Subcutaneous abdominal adipose tissue (tissue), 5 donors: ENCODE data around the gene PSTK.

Experiments
- H3K27ac ChIP-seq: one replicate; pipeline ENCODE4 v1.7.0; 2013; ENCODE audit warnings: low read depth, mild to moderate bottlenecking, inconsistent platforms, low read length, moderate library complexity
- H3K27me3 ChIP-seq, 5 donors: one replicate each; pipeline ENCODE4 v1.7.0; 2013; ENCODE audit warnings: low read length in 5 of 5, inconsistent platforms in 1 of 5; ENCODE audit not compliant: control insufficient read depth in 5 of 5, insufficient read depth in 4 of 5
- H3K36me3 ChIP-seq, 5 donors: one replicate each; pipeline ENCODE4 v1.7.0; 2013; ENCODE audit warnings: low read length in 5 of 5; ENCODE audit not compliant: control insufficient read depth in 5 of 5, insufficient read depth in 5 of 5
- H3K4me1 ChIP-seq, 5 donors: one replicate each; pipeline ENCODE4 v1.7.0; 2013; ENCODE audit warnings: low read length in 5 of 5, mild to moderate bottlenecking in 3 of 5, moderate library complexity in 1 of 5; ENCODE audit not compliant: control insufficient read depth in 5 of 5, insufficient read depth in 5 of 5
- H3K4me3 ChIP-seq, 5 donors: one replicate each; pipeline ENCODE4 v1.7.0; 2013; ENCODE audit warnings: low read length in 5 of 5, low read depth in 1 of 5
- H3K9ac ChIP-seq, 5 donors: one replicate each; pipeline ENCODE4 v1.7.0; 2013; ENCODE audit warnings: low read length in 5 of 5, mild to moderate bottlenecking in 4 of 5, moderate library complexity in 3 of 5
- H3K9me3 ChIP-seq, 5 donors: one replicate each; pipeline ENCODE4 v1.7.0; 2013; ENCODE audit warnings: low read length in 5 of 5; ENCODE audit not compliant: control insufficient read depth in 5 of 5
- donor health status: healthy.
- donor health status: healthy.
- donor health status: healthy.
- donor health status: healthy.
- donor health status: healthy.

The PSTK gene

DNA sequence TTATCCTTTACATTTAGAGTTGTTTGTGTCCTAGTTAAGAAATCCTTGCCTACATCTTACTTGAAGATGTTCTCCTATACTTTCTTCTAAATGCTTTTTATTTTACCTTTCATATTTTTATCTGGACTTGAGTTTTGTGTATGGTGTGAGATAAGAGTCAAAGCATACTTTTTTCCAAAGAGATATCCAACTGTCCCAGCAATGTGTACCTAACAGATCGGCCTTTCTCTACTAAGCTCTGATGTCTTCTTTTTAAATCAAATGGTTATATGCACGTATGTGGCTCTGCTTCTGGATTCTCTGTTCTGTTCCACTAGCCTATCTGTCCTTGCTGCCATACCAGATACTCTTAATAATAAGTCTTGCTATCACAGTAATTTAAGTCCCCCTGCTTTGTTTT, 21.2 kb downstream of the PSTK start:
- H3K27me3 ChIP-seq, result no peaks in the 10 kb centered on the region
- H3K4me1 ChIP-seq, result peaks cover 0 to 5% (median under 1%) of the 10 kb centered on the region in 5 donors
- no peak overlapping the region for H3K9ac ChIP-seq
- H3K4me3 ChIP-seq, result no peak overlapping the region
- H3K27ac ChIP-seq, result no peak overlapping the region
- peaks cover 9 to 17% (median 10%) of the 10 kb centered on the region in 5 donors for H3K36me3 ChIP-seq
- H3K9me3 ChIP-seq, result no peaks in the 10 kb centered on the region

DNA sequence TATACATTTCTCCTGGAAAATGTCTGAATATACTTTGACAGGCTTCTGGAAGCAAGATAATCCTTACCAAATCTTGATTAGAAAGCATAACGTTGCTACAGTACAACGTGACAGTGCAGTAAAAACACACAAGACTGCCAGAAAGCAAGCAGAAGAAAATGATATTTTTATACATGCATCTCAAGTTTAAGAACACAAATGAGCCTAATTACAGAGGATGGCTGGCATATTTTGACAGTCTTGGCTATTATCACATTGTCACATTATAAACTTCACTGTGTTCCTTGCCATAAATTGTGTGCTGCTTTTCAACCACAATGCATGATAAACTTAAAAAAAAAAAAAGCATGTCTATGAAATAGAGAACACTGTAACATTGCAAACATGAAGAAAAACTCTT, 24.1 kb downstream of the PSTK start:
- no peaks in the 10 kb centered on the region for H3K36me3 ChIP-seq
- H3K27ac ChIP-seq, result no peak overlapping the region
- no peaks in the 10 kb centered on the region for H3K9me3 ChIP-seq
- H3K4me3 ChIP-seq, result no peak overlapping the region
- no peaks in the 10 kb centered on the region for H3K27me3 ChIP-seq
- H3K4me1 ChIP-seq, result peaks cover 5 to 24% (median 23%) of the 10 kb centered on the region in 5 donors
- H3K9ac ChIP-seq, result no peak overlapping the region

DNA sequence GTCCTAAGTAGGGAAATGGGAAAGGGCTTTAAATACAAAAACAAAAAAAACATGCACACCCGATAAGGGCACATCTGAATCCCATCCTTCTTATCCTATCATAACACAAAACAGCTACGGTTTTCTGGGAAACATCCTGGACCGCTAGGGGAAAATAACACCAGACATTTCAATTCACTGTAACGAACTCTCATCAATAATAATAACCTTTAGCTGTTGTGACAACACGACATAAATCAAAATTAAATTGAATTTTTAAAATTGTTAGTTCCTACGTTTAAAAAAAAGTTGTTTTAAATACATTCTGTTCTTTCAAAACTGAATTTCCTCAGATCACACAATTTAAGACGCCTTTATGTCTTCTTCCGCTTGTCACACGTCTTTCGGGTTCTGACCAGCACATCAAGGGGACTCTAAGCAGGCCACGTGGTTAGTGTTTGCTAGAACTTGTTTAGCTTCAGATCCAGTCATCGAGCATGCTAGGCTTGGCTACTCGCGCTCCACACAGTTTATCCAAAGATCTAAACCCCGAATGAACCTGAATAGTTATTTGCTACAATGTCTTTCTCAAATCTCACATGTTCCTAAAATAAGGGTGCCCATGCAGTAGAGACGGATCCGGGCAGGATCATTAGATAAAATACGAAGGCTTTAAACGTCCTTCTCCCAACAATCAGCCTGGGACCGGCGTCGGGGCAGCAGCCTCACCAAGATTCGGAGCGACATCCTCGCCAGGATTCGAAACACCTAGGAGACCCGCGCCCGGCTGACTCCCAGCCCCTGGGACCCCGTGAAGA, 27.6 kb downstream of the PSTK start:
- H3K9me3 ChIP-seq, result no peaks in the 10 kb centered on the region
- H3K9ac ChIP-seq, result peak overlapping the region; percentile 39 to 99 (median 94)

DNA sequence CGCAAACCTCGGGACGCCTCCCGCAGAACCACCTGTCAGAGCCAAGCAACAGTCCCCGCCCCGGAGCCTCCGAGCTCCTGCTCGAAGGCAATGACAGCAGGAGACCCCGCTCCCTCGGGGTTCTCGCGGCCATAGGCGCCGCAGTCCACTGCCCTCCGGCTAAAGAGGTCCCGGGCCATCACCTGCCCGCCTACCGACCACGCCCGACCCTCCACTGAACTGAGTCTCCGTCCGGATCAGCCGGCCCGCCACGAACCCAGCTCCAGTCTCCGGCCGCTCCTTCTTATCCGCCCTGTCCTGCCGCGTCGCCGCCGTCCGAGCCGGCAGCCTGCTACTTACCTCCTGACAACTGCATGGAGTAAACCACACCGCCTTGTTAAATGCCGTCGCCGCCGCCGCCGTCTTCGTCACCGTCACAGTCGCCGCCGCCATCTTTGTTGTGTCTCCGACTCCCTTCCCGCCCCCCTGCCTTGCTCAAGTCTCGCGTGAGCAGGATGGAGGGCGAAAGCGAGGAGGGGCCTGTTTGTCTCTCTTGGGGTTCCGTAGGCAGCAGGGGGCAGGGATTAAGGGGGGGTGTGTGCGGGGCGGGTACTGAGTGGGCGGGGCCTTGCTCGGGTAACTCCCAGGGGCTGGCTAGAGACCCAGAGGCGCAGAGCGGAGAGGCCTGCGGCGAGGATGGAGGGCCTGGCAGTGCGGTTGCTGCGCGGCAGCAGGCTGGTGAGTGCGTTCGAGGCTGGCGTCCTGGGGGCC, 28.3 kb downstream of the PSTK start, which contains the start of the genes ACADSB and IKZF5:
Gene ACADSB, plus strand, starts transcription at position 652 of the 750 bp plus-strand sequence. Its CDS starts 24 bp downstream, at position 676.
Gene IKZF5, minus strand, starts transcription at position 441 of the 750 bp plus-strand sequence. CDS start 10,170 bp downstream, outside the sequence.
- Histone ChIP-seq H3K27ac (peak within 1 kb of the TSS; percentile 97), H3K4me1 (peaks cover 5 to 35% (median 28%) of the 10 kb centered on the region in 5 donors), H3K36me3 (no peaks in the 10 kb centered on the region), H3K4me3 (peak within 1 kb of the TSS; percentile 89 to 97 (median 95)), H3K9me3 (no peaks in the 10 kb centered on the region), H3K27me3 (no peaks in the 10 kb centered on the region), H3K9ac (peak within 1 kb of the TSS; percentile 52 to 99 (median 94))

More for the DNA sequence above, 27.6 kb downstream of the PSTK start:
- Histone ChIP-seq H3K4me3 (peak overlapping the region; percentile 85 to 97 (median 91)), H3K27me3 (no peaks in the 10 kb centered on the region), H3K4me1 (peaks cover 5 to 35% (median 28%) of the 10 kb centered on the region in 5 donors), H3K36me3 (no peaks in the 10 kb centered on the region), H3K27ac (peak overlapping the region; percentile 97)

DNA sequence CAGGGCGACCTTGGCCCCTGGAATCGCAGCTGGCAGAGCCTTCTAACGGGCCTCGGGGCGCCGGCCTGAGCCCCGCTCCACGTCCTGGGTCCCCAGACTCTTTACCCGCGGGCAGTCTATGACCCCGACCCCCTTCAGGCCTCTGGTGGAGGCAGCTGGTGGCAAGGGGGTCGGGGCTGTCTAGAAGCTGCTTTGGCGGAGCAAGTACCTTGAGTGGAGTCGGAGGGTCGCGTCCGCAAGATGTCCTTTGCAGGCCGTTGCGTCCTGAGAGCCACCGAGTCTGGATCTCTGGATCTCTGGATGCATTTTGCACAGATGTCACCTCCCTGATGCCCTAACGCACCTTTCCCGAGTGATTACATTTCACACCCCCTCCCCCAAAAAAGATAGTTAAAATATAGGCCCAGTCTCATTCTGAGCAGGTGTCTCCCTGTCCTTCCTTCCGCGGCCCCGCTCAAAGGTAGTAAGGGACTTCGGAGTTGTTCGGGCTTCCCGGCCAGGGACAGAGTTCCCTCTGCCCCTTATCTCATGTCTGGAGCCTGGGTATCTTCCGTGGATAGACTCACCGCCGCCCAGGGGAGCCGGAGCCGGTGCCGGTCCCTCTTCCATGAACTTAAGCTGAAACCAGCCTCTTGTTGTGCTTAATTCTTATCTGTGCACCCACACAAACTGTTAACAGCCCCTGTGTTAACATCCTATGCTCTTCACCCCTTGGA, 29.1 kb downstream of the PSTK start:
- Histone ChIP-seq H3K9ac (peak overlapping the region; percentile 52 to 89 (median 85)), H3K4me1 (peaks cover 5 to 35% (median 28%) of the 10 kb centered on the region in 5 donors), H3K36me3 (no peaks in the 10 kb centered on the region), H3K27me3 (no peaks in the 10 kb centered on the region), H3K9me3 (no peaks in the 10 kb centered on the region), H3K4me3 (peak overlapping the region; percentile 86 to 97 (median 91)), H3K27ac (no peak overlapping the region)

DNA sequence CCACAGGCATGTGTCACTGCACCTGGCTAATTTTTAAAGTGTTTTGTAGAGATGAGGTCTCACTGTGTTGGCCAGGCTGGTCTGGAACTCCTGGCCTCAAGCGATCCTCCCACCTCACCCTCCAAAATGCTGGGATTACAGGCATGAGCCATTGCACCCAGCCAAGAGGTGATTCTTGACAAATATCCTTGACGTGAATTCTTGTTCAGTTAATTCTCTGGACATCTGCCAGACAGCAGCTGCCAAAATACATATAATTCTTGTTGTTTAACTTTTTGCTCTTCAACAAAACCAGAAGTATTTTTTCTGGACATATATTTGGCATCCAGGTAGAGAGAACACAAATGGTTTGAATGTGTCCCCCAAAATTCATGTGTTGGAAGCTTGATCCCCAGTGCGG, 31.8 kb downstream of the PSTK start:
- Histone ChIP-seq H3K9me3 (no peaks in the 10 kb centered on the region), H3K27me3 (no peaks in the 10 kb centered on the region), H3K36me3 (no peaks in the 10 kb centered on the region), H3K27ac (no peak overlapping the region), H3K4me3 (no peak overlapping the region), H3K4me1 (peaks cover 5 to 26% (median 22%) of the 10 kb centered on the region in 5 donors), H3K9ac (no peak overlapping the region)

DNA sequence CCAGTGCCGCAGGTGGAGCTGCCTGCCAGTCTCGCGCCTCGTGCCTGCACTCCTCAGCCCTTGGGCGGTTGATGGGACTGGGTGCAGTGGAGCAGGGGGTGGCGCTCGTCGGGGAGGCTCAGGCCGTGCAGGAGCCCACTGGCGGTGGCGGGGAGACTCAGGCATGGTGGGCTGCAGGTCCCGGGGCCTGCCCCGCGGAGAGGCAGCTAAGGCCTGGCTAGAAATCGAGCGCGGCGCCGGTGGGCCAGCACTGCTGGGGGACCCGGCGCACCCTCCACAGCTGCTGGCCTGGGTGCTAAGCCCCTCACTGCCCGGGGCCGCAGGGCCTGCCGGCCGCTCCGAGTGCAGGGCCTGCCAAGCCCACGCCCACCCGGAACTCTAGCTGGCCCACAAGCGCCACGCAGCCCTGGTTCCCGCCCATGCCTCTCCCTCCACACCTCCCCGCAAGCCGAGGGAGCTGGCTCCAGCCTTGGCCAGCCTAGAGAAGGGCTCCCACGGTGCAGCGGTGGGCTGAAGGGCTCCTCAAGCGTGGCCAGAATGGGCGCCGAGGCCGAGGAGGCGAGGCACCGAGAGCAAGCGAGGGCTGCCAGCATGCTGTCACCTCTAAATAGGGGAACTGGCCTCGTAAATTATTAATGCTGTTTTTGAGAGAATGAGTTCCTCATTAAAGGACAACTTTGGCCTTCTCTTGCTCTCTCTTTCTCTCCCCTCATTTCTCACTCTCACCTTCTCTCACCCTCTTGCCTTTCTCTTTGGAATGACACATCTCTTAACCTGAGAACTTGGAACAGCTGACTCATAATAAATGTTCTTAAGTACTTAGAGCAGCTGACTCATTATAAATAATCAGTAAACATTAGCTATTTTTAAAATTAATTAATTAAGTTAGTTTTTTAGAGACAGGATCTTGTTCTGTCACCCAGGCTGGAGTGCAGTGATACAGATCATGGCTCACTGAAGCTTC, 33.5 kb downstream of the PSTK start:
- Histone ChIP-seq H3K36me3 (no peaks in the 10 kb centered on the region), H3K4me3 (no peak overlapping the region), H3K9ac (no peak overlapping the region), H3K4me1 (peaks cover 0 to 16% (median 11%) of the 10 kb centered on the region in 5 donors), H3K9me3 (no peaks in the 10 kb centered on the region), H3K27ac (no peak overlapping the region), H3K27me3 (no peaks in the 10 kb centered on the region)

DNA sequence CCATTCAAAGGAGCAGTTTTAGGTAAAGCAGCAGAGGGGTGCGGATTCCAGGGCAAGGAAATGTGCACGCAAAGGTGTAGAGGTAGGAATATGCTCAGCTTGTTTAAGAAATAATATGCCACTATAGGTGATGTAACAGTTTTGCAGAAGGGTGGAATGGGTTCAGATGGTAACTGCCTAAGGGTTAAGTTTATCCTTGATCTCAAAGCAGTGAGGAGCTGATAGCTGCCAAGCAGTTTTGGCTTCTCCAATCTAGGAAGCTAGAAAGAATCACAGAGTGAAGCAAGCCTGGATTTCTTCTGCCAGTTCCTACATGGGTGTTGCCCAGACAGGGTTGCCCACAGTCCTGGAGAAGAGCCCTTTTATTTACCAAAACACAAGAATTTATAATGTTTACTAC, 34.6 kb downstream of the PSTK start:
- Histone ChIP-seq H3K4me1 (peaks cover 0 to 6% (median 3%) of the 10 kb centered on the region in 5 donors), H3K27ac (no peak overlapping the region), H3K9ac (no peak overlapping the region), H3K4me3 (no peak overlapping the region), H3K27me3 (no peaks in the 10 kb centered on the region), H3K9me3 (no peaks in the 10 kb centered on the region), H3K36me3 (no peaks in the 10 kb centered on the region)

DNA sequence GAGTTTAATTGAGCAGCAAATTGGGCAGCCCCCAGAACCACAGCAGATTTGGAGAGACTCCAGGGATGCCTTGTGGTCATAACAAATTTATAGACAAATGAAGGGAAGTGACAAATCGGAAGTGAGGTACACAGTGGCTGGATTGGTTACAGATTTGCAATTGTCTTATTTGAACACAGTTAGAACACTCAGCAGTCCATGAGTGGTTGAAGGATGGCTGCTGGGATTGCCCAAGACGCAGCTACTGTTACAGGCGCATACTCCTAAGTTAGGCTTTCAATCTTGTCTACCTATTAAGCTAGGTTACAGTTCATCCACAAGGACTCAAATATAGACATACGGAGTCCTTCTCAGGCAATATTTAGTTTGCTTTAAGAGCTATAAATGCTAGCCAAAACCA, 36.0 kb downstream of the PSTK start:
- Histone ChIP-seq H3K4me1 (peaks cover 0 to 6% (median 0%) of the 10 kb centered on the region in 5 donors), H3K36me3 (no peaks in the 10 kb centered on the region), H3K9me3 (no peaks in the 10 kb centered on the region), H3K9ac (no peak overlapping the region), H3K4me3 (no peak overlapping the region), H3K27me3 (no peaks in the 10 kb centered on the region), H3K27ac (no peak overlapping the region)
